Measurements from ENCODE around the gene CTNND2.
"Not testable (repeated sequence)": the region's sequence is repeated elsewhere in the genome, so short reads cannot be mapped to it uniquely, and the experiment has no call there.

CTNND2 gene

DNA sequence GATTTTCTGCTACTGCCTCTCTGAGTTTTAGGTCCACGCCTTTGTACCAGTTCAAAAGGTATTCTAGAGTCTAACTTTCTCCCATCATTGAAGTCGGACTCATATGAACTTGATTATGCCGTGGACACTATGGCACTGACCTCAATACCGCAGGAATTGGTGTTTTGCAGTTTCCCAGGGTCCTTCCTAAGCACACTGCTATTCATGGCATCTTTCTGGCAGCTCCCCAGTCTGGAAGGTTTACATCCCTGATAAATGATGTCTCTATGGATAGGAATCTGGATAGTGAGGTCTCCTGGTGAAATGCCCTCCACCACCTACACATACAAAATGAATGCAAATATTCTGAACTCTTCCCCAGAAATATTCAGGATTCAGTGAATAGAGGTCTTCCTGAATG is 422.2 kb downstream of the CTNND2 start:
- DNase-seq (ENCODE audit: low read depth in 1 of 2, low spot score in 1 of 2) = no peak

DNA sequence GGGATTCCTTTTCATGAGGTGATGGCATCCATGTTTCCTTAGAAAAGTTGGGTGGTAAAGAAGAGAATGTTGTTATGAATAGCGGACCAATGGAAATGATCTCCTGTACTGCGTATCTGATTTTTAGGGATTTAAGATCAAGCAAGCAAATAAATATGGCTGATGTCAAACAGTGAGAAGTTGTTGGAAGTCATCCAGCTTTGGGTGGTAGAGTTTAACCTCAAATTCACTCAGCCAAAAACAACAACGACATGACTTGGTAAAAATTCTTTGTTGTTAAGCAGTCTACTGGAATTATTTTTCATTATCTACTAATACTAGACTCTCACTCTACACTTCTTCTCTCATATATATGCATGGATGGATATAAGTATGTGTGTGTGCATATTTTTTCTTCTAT is 426.5 kb downstream of the CTNND2 start:
- DNase-seq (ENCODE audit: low read depth in 1 of 2, low spot score in 1 of 2) = no peak

DNA sequence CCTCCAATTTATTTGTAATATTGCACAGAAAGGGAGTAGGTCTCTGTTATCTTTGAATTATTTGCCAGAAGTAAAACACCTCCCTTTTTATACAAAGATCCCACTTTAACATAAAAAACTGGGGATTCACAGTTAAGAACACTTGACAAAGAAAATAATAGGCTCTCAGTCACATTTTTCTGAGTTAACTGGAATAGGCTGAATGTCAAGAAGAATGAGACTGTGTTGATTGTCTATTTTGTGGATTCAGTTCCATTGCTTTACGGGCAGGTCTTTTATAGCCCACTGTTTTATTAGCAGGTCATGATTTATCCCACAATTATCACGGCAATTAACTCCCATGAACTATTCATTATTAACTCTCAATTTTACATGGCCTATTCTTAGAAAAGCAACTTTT is 427.4 kb downstream of the CTNND2 start:
- no peak for DNase-seq (ENCODE audit: low read depth in 1 of 2, low spot score in 1 of 2)

DNA sequence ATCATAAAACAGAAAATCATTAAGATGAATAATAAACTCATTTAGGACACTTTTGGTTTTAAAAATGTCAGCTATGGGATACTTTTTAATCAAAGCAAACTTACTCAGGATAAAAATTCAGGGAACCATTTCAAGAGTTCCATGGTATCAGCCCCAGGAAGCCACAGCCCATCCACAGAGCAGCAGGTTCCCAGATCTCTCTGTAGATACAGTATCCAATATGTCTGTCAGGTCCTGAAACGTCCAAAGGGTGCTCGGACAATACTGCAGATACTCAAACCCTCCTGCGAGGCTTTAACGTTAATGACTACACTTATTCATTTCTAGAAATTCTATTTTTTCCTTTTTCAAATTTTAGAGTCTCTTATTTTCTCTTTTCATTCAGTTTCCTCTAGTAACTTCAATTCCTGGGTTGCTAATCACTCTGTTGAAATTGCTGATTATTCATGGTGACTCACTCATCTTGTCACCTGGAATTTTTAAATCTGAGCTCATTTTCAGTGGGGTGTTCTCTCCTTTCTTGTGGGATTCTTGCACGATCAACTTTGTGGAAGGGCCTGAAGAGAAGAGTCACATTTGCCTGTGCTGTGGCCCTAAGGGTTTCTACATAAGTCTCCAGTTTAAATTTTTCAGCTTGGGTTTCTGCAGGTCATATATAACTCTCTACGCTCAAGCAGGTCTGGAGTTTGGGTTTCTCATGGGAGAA is 435.8 kb downstream of the CTNND2 start:
- no peak for DNase-seq (ENCODE audit: low read depth in 1 of 2, low spot score in 1 of 2)

DNA sequence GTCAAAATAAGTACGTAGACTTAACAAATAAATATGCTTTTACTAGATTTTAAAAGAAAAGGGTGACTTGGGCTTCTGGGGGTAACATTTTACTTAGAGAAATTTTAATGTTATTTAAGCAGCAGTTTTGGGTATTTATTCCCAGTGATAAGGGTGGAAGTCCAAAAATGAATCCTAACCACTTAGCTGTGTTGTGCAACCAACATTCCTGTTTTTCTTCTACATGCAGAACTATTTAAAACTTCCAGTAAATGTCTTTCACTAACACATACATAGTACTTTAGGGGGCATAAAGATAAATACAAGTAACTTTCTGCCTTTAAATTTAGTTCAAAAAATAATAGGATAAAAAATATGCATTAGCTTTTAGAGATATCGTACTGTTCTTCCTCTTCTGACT is 436.7 kb downstream of the CTNND2 start:
- DNase-seq (ENCODE audit: low read depth in 1 of 2, low spot score in 1 of 2) = no peak

DNA sequence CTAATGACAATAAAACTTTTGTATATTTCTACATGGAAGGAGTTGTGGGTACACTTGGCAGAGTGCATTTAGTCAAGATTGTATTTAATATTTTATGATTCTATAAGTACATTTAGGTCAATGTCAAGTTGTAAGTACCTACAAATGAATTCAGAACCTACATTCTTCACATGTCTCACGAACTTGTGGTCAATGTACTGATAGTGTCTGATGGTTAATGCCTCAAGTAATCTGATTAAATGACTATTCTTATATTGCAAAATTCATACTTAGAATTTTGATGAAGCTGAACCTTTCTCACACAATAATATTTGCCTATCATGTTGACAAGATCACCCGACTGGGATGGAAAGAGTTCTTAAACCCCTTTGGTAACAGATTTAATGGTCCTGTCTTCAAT is 444.5 kb downstream of the CTNND2 start:
- DNase-seq (ENCODE audit: low read depth in 1 of 2, low spot score in 1 of 2) = no peak

DNA sequence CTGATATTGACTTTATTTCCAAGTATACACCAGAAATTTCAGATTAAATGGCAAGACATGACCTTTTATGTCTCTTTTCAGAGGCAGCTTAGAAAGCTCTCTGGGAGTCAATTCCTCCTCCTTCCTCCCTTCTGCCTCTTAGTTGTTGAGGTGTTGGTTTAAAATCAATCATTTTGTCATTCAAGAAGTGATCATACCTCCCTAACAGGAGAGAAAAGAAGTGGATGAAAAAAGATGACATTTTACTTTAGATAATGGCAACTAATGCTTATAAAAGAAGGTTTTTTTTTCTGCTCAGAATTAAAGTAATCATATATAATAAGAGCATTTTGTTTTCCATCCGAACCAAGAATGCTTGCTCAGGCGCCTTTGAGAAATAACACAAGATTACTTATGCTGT is 448.7 kb downstream of the CTNND2 start:
- no peak for DNase-seq (ENCODE audit: low read depth in 1 of 2, low spot score in 1 of 2)

DNA sequence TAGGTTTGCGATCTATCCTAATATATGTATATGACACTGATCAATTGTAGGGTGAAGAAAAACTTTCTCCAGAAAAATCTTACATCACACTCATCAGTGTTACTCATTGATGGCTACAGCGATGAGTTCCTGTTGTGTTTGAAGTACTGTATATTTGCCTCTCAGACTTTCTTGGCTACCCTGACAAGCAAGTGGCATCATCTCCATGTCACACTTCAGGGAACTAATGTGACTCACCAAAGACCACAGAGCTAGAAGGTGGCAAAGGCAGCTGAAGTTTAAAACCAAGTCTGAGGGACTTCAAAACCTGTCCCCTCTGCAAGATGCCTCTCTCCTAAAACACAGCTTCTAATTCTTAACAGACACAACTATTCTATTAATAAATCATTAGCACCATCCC is 451.4 kb downstream of the CTNND2 start:
- DNase-seq (ENCODE audit: low read depth in 1 of 2, low spot score in 1 of 2) = no peak

DNA sequence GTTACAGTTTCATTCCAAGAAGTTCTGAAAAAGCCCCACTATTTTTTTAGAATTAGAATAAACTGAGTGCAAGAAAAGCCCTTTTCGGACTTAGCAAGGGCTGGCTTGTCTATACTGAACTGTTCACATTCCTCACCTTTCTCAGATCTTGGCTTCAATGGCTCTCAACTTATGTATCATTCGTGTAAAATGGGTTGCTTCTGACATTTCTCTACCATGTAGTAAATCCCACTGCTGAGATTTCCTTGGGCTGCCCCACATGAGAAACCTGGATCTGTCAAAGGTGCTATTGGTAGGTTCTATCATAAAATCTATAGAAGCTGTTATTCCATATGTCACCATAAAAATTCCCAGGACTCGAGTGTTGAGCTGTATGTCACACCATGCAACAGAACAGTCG is 454.3 kb downstream of the CTNND2 start:
- DNase-seq (ENCODE audit: low read depth in 1 of 2, low spot score in 1 of 2) = no peak

DNA sequence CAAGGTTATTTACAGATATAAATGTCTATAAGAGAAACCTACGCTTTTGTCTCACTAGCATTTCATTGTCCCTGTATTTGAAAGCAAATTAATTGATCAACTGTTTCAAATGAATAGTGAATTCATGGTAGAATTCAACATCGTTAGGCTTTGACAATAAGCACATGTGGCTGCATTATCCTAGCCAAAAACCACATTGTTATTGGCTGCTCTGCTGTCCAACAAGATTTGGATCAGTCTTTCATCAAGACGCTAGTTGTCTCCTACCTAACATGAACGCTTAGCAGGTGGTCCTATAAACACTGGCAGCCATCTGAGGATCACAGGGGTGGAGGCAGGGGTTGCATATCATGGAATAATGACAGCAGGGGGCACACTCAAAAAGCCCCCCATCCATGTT is 455.0 kb downstream of the CTNND2 start:
- DNase-seq (ENCODE audit: low read depth in 1 of 2, low spot score in 1 of 2) = no peak

DNA sequence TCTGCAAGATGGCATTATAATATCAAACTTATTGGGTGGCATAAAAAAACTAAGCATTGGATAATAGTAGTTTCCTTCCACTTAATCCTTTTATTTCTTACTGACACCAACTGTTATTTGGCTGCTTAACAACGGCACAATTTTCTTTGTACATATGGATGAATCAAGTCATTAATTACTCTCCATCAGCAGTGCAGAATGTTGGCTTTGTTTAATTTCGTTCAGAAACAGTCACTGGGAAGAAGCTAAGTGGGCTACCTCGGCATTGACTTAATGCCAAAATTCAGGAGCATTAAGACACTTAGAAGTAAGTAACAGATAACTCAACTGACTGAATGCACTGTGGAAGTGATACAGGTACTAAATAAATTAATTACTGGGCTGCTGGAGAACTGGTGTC is 460.4 kb downstream of the CTNND2 start:
- DNase-seq (ENCODE audit: low read depth in 1 of 2, low spot score in 1 of 2) = no peak

DNA sequence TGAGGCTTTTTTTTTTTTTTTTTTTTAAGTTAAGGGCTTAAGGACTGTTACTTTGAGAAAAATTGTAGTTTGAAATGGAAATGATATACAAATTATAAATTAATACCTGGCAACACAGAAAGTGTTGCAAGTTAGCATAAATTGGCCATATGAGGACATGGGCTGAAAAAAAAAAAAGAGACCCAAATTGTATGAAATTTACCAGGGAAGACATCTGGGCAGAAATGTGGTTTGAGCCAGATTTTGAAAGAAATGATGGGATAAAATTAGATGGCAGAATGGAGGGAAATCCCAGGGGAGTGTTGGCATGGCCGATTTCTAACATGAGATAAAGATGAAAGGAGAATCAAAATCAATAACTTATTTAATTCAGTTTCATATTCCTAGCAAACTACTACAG is 472.1 kb downstream of the CTNND2 start:
- no peak for DNase-seq (ENCODE audit: low read depth in 1 of 2, low spot score in 1 of 2)

DNA sequence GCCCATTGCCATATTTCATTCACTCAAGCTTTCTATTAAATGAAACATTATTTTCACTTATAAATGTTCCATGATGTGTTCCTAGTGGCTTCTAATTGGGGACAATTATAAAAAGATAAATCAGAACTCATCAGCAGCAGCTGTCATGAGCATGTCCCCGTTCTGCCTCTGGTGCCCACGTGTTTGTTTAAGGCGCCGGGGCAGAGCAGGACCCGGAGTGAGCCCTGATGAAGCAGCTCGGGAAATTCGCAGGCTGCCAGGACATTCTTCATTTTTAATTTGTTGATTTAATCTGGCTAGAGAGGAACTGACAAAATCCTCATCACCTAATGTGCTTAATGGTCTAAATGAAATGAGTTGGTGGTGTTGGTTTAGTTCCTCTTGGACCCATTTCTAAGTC is 475.0 kb downstream of the CTNND2 start:
- DNase-seq (ENCODE audit: low read depth in 1 of 2, low spot score in 1 of 2) = no peak

DNA sequence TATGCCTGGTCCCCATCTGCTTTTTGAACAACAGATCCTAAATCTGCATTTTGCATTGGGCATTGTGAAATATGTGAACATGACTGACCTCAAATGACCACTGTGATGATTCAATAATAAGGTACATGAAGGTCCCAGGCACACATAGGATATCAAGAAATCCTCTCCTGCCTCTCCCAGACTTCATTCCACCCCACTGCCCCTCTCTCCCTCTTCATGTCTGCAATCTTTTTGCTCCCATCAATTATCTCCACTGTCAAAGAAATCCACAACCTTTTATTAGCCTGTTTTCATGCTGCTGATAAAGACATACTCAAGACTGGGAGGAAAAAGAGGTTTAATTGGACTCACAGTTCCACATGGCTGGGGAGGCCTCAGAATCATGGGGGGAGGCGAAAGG is 476.7 kb downstream of the CTNND2 start:
- DNase-seq (ENCODE audit: low read depth in 1 of 2, low spot score in 1 of 2) = no peak

DNA sequence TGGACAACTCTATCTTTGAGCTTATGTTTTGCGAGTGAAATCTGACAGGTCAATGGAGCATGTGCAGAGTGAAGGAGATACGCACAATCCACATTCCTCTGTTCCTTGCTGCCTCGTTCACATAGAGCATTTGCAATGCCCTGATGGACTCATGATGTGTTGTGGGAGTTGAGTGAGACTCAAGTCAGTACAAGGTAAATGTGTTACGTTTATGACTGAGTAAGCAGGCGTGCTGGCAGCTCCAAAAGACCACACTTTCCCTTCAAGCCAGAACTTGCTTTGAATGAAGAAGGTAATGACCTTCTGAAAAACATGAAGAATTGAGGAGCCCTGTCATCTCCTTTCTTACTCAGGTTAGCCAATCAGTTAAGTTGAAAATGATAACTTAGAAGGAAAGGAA is 477.8 kb downstream of the CTNND2 start:
- DNase-seq (ENCODE audit: low read depth in 1 of 2, low spot score in 1 of 2) = no peak

DNA sequence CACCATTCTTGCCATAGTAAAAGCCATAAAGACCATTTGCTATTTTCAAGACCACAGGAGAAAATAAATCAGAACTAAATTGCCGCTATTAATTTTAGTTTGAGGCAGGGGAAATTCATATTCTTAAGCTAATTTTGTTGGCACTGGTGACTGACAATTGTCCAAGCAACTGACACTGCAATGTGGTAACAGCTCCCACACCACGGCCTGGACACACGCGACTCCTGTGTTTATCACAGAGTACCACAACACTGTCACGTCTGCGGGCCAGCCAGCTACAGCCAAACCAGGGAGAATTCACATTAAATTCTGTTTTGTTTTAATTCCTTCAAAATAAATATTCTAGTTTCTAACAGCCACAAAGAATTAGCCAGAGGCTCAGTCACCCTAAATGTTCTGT is 481.9 kb downstream of the CTNND2 start:
- DNase-seq (ENCODE audit: low read depth in 1 of 2, low spot score in 1 of 2) = no peak

DNA sequence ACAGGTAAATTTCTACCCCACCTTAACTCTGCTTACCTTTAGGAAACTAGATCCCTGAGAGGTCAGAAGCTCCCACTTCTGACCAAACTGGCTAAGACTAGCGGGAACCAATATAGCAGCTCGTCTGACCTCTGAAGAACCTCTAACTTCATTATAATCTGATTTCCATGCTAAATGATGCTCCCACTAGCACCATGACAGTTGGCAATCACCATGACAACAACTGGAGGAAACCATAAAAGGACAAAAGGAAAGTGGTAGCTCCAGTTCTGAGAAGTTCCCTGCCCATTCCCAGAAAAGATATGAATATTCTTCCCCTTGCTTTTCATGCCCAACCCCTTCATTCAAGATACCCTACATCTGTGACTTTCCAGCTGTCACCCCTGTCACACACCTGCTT is 483.3 kb downstream of the CTNND2 start:
- no peak for DNase-seq (ENCODE audit: low read depth in 1 of 2, low spot score in 1 of 2)

DNA sequence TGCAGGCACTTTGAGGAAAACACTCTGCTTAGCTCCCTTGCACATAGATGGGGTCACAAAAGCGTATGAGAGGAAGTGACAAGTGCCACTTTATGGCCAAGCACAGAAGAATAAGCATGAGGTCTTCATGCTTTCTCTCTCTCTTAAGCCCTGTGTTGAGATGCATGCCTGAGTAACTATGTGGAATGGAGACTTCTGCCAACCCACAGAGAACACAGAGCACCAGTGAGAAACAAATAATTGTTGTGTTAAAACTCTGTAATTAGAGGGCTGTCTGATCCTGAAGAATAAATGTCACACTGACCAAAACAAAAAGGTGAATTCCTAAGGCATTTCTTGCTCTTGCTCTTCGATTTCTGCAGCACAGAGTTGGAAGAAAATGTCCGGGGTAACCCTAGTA is 488.5 kb downstream of the CTNND2 start:
- DNase-seq (ENCODE audit: low read depth in 1 of 2, low spot score in 1 of 2) = no peak

DNA sequence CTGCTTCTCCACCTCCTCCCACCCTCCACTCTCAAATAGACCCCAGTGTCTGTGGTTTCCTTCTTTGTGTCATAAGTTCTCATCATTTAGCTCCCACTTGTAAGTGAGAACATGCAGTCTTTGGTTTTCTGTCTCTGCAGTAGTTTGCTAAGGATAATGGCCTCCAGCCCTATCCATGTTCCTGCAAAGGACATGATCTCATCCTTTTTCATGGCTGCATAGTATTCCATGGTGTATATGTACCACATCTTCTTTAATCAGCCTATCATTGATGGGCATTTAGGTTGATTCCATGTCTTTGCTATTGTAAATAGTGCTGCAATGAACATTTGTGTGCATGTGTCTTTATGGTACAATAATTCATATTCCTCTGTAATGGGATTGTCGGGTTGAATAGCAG is 489.5 kb downstream of the CTNND2 start:
- not testable (repeated sequence) for DNase-seq (ENCODE audit: low read depth in 1 of 2, low spot score in 1 of 2)

DNA sequence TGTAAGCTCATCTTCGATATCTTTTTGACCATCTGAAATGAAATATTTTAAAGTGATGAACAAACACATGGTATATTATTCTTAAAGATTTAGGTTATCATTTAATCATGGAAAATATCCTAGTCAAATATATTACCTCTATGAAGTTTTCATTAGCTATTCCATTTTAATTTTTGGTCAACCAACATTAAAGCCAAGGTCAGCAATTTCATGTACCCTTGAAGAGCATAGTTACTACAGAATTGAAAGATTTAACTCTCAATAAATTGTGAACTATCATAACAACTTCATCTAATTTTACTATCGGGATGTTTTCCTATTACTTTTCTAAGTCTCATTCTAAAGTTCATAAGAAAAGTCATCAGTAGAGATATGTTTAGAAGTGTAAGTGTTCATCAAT is 492.6 kb downstream of the CTNND2 start:
- DNase-seq (ENCODE audit: low read depth in 1 of 2, low spot score in 1 of 2) = no peak

DNA sequence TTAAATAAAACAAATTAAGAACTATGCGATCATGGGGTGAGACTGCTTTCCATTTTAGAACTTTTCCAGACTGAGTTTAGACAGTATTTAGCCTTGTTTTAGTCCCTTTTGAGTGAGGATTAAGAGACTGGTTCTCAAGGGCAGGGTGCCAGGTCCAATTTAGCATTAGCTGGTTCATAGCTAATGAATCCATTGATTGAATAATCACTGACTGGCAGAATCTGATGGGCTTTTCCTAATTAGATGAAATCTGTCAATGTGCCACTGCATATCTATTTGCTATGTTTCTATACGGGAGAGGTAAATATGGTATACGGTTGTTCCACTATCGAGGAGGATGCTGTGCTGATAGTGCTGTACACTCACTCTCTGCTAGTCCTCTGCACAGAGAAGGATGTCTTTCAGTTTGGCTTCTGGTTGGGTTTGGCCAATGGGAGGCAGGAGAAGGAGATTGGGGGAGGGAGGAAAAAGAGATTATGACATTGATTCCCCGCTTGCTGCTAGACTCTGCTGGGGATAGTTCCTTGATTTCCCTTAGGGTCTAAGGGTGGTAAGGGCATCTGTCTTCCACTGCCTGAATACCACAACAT is 496.6 kb downstream of the CTNND2 start:
- no peak for DNase-seq (ENCODE audit: low read depth in 1 of 2, low spot score in 1 of 2)

DNA sequence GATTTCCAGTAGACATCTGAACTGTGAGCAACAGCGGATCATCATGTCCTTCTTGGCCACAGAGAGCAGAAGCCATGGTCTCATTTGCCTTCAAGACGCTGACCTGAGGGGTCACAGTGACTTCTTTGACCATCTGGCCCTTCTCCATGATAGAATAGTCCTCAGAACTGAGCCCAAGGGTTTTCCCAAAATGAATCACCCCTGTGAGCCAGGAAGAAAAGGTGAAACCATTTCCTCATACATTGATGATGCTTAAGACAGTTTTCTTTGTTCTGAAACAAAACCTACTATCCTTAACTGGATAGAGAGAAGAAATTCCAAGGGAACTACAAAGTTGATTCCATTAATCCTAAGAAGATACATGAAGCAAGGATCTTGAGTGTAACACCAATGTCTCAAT is 503.9 kb downstream of the CTNND2 start:
- no peak for DNase-seq (ENCODE audit: low read depth in 1 of 2, low spot score in 1 of 2)

DNA sequence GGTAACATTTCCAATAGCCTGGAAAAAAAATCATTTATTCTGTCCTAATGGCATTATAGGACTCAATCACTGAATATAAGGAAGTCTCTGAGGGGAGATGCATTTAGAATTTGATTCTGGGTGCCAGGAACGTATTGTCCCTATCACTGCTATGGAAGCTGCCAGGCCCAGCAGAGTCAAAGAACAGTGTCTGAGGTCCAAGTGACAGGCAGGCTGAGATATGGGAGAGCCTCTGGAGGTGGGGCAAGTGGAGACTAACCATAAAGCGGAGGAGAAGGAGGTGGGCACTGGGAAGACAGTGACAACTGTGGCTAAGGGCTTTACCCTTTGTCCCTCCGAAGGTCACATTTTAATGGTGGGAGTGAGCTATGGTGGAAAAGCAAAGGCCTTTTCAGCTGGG is 505.5 kb downstream of the CTNND2 start:
- DNase-seq (ENCODE audit: low read depth in 1 of 2, low spot score in 1 of 2) = no peak
